GM13976 (cell line): Measurements from ENCODE around the gene POLA1.
"Not testable (repeated sequence)": the region's sequence is repeated elsewhere in the genome, so short reads cannot be mapped to it uniquely, and the experiment has no call there.

Source experiments
- DNase-seq: peaks from one replicate; pipeline ENCODE4 v3.0.0; 2012; ENCODE audit warnings: low spot score
- CTCF ChIP-seq: IDR thresholded peaks from 2 replicates; pipeline ENCODE4 v1.5.1; 2012; ENCODE audit warnings: borderline replicate concordance, mild to moderate bottlenecking; ENCODE audit not compliant: insufficient read depth; ENCODE audit errors: extremely low read depth, missing control alignments, control extremely low read depth
- in situ Hi-C: fragments of 300-500 bp; cut with MboI; formaldehyde crosslinking; loops from one replicate; pipeline ENCODE4 v1.12.0; 2022; ENCODE audit warnings: low sequenced_read_pairs, mixed read lengths, inconsistent platforms; ENCODE audit not compliant: unreplicated experiment

The POLA1 gene

GRCh38 chrX:24799565-24799964 lies 105.8 kb downstream of the POLA1 start:
- TF ChIP-seq CTCF, result no peak
- DNase-seq, result no peak
- in situ Hi-C loops, result no loop called here

- TF ChIP-seq CTCF, result no peak
- no peak for DNase-seq
- in situ Hi-C loops, result no loop called here
Measured at GRCh38 chrX:24805201-24805600, 111.5 kb downstream of the POLA1 start.

- in situ Hi-C loops, DNase-seq: not testable (repeated sequence)
Measured at GRCh38 chrX:24819807-24820206, 126.1 kb downstream of the POLA1 start.

GRCh38 chrX:24828147-24828546 lies 134.4 kb downstream of the POLA1 start:
- DNase-seq, result no peak
- TF ChIP-seq CTCF, result no peak
- in situ Hi-C loops, result no loop called here

- in situ Hi-C loops, result no loop called here
- no peak for TF ChIP-seq CTCF
Measured at GRCh38 chrX:24828600-24828999, 134.9 kb downstream of the POLA1 start.

GRCh38 chrX:24833695-24834094 lies 140.0 kb downstream of the POLA1 start:
- no peak for DNase-seq
- TF ChIP-seq CTCF, result no peak
- in situ Hi-C loops, result no loop called here

More at GRCh38 chrX:24828600-24828999, 134.9 kb downstream of the POLA1 start:
- DNase-seq, result no peak

GRCh38 chrX:24837966-24838365 lies 144.2 kb downstream of the POLA1 start:
- no peak for DNase-seq
- in situ Hi-C loops, result no loop called here
- TF ChIP-seq CTCF, result no peak

- peak; percentile 40 for TF ChIP-seq CTCF
- peak; percentile 5 for DNase-seq
- in situ Hi-C loops, result no loop called here
Measured at GRCh38 chrX:24838629-24839028, 144.9 kb downstream of the POLA1 start.
